ENCODE measurements around the gene ACR. TPM values are rescaled to one million over a fixed set of nuclear protein-coding genes. Genes with fewer than 3 reads are reported as not detected.

Gene ACR
- total RNA-seq, 2 experiments from 2014 or later: not detected

Other genes with a start within 250 kb of the ACR start
- 10 to 100 TPM; 87.8 to 92.0 TPM for gene LMF2, start 230.5 kb upstream of the ACR start, total RNA-seq
- gene NCAPH2, start 230.0 kb upstream of the ACR start, total RNA-seq: 100 to 1,000 TPM; 206 to 209 TPM
- gene SCO2, start 212.6 kb upstream of the ACR start, total RNA-seq: 1 to 10 TPM; 1.5 to 4.2 TPM
- gene TYMP, start 208.2 kb upstream of the ACR start, total RNA-seq: 1 to 10 TPM; 3.4 to 4.7 TPM
- gene KLHDC7B, start 192.3 kb upstream of the ACR start, total RNA-seq: 1 to 10 TPM; 2.1 to 2.3 TPM
- not detected for gene SYCE3, start 175.3 kb upstream of the ACR start, total RNA-seq
- gene CPT1B, start 159.8 kb upstream of the ACR start, total RNA-seq: 10 to 100 TPM; 42.4 to 46.0 TPM
- gene CHKB, start 155.4 kb upstream of the ACR start, total RNA-seq: 100 to 1,000 TPM; 112 to 115 TPM
- gene MAPK8IP2, start 137.4 kb upstream of the ACR start, total RNA-seq: under 1 TPM; 0.16 to 0.42 TPM
- gene ARSA, start 110.1 kb upstream of the ACR start, total RNA-seq: 10 to 100 TPM; 37.1 to 43.4 TPM
- gene SHANK3, start 65.4 kb upstream of the ACR start, total RNA-seq: not detected
- gene RABL2B, start 45.4 kb downstream of the ACR start, total RNA-seq: 10 to 100 TPM; 34.2 to 41.6 TPM